Subcutaneous abdominal adipose tissue (tissue), 5 donors: ENCODE results near the gene MT1F.
A peak's percentile ranks its signal among the peaks of the same experiment; 100 is the strongest.

Experiments used
- H3K27ac ChIP-seq: one replicate; pipeline ENCODE4 v1.7.0; 2013; ENCODE audit warnings: low read depth, mild to moderate bottlenecking, inconsistent platforms, low read length, moderate library complexity
- H3K27me3 ChIP-seq, 5 donors: one replicate each; pipeline ENCODE4 v1.7.0; 2013; ENCODE audit warnings: low read length in 5 of 5, inconsistent platforms in 1 of 5; ENCODE audit not compliant: control insufficient read depth in 5 of 5, insufficient read depth in 4 of 5
- H3K36me3 ChIP-seq, 5 donors: one replicate each; pipeline ENCODE4 v1.7.0; 2013; ENCODE audit warnings: low read length in 5 of 5; ENCODE audit not compliant: control insufficient read depth in 5 of 5, insufficient read depth in 5 of 5
- H3K4me1 ChIP-seq, 5 donors: one replicate each; pipeline ENCODE4 v1.7.0; 2013; ENCODE audit warnings: low read length in 5 of 5, mild to moderate bottlenecking in 3 of 5, moderate library complexity in 1 of 5; ENCODE audit not compliant: control insufficient read depth in 5 of 5, insufficient read depth in 5 of 5
- H3K4me3 ChIP-seq, 5 donors: one replicate each; pipeline ENCODE4 v1.7.0; 2013; ENCODE audit warnings: low read length in 5 of 5, low read depth in 1 of 5
- H3K9ac ChIP-seq, 5 donors: one replicate each; pipeline ENCODE4 v1.7.0; 2013; ENCODE audit warnings: low read length in 5 of 5, mild to moderate bottlenecking in 4 of 5, moderate library complexity in 3 of 5
- H3K9me3 ChIP-seq, 5 donors: one replicate each; pipeline ENCODE4 v1.7.0; 2013; ENCODE audit warnings: low read length in 5 of 5; ENCODE audit not compliant: control insufficient read depth in 5 of 5
- donor health status: healthy.
- donor health status: healthy.
- donor health status: healthy.
- donor health status: healthy.
- donor health status: healthy.

The MT1F gene

DNA sequence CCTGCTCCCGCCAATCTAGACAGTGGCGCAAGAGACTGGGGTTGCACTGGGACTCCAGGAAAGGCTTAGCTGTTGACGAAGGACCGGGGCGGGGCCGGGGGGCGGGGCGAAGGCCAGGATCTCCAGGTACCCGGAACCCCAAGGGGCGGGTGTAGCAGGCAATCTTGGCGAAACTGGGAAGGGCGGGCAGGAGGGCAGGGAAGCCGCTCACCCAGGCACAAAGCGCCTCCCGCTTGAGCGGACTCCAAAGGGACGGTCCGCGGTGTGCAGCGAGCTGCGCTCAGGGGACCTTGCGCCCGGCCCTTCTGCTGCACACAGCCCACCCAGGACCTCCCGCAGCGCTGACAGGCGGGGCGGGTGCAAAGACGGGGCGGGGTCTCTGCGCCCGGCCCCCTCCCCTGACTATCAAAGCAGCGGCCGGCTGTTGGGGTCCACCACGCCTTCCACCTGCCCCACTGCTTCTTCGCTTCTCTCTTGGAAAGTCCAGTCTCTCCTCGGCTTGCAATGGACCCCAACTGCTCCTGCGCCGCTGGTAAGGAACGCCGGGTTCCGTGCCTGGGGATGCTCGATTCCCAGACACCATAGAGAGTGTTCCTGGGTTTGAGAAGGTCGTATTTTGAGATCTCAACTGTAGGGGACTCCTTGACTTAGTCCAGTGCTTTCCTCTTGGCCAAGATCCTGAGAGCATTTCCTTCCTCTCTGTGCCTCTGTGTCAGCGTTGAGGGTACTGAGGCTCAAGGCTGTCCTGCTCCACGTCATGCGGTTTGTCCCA, at the start of gene MT1F:
Gene MT1F, plus strand, starts transcription at position 405 of the 772 bp plus-strand sequence. Its CDS starts 100 bp downstream, at position 505.
- H3K4me3 ChIP-seq: peak within 1 kb of the TSS; percentile 59 to 71 (median 66)
- H3K27ac ChIP-seq: no peak within 1 kb of the TSS

DNA sequence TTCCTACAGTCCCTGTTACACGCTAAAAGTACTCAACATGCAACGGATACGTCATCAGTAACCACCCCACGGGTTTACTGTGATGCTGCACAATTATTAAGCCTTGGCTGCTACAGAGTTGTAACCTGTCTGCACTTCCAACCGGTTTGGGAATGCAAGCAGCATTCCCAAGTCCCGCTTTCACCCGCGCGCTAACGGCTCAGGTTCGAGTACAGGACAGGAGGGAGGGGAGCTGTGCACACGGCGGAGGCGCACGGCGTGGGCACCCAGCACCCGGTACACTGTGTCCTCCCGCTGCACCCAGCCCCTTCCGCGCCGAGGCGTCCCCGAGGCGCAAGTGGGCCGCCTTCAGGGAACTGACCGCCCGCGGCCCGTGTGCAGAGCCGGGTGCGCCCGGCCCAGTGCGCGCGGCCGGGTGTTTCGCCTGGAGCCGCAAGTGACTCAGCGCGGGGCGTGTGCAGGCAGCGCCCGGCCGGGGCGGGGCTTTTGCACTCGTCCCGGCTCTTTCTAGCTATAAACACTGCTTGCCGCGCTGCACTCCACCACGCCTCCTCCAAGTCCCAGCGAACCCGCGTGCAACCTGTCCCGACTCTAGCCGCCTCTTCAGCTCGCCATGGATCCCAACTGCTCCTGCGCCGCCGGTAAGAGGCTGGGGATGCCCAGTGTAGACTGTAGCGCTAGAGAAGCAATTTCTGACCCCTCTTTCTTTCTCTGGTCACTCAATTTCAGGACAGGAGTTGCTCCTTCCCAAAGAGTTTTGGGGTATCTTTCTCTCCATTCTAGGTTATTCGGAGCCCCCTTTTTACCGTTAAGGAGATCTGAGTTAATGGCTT, 49.5 kb upstream of the MT1F start, which contains the start of gene MT2A:
Gene MT2A, plus strand, starts transcription at position 542 of the 833 bp plus-strand sequence. Its CDS starts 72 bp downstream, at position 614.
- H3K9me3 ChIP-seq: no peaks in the 10 kb centered on the region
- H3K27ac ChIP-seq: peak within 1 kb of the TSS; percentile 99
- no peaks in the 10 kb centered on the region for H3K27me3 ChIP-seq
- no peaks in the 10 kb centered on the region for H3K36me3 ChIP-seq
- peak within 1 kb of the TSS; percentile 86 to 94 (median 90) for H3K9ac ChIP-seq
- peak within 1 kb of the TSS; percentile 87 to 97 (median 91) for H3K4me3 ChIP-seq
- H3K4me1 ChIP-seq: peaks cover 34 to 66% (median 54%) of the 10 kb centered on the region in 5 donors

More for the DNA sequence above, at the start of gene MT1F:
- H3K9me3 ChIP-seq: no peaks in the 10 kb centered on the region
- H3K4me1 ChIP-seq: peaks cover 5 to 29% (median 24%) of the 10 kb centered on the region in 5 donors
- peaks cover 2 to 8% (median 6%) of the 10 kb centered on the region in 5 donors for H3K27me3 ChIP-seq
- peak within 1 kb of the TSS in 3 of 5 donors; percentile 46 to 57 (median 48) for H3K9ac ChIP-seq
- H3K36me3 ChIP-seq: no peaks in the 10 kb centered on the region

DNA sequence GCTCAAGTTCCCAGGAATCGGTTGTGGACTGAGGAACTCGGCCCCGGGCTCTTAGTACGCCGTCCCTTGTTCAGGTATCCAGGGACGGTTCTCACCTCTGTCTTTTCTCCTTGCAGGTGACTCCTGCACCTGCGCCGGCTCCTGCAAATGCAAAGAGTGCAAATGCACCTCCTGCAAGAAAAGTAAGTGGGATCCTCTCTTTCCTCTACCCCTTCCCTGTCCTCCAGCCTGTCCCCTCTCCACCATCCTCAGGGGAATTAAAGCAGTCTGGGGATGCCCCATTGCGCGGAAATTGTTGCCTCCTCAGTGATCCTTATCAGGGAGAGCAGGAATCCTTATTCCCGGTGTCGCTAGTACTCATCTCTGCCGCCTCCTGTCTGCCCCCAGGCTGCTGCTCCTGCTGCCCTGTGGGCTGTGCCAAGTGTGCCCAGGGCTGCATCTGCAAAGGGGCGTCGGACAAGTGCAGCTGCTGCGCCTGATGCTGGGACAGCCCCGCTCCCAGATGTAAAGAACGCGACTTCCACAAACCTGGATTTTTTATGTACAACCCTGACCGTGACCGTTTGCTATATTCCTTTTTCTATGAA, 48.8 kb upstream of the MT1F start:
- no peaks in the 10 kb centered on the region for H3K36me3 ChIP-seq
- H3K9ac ChIP-seq: peak overlapping the region; percentile 73 to 94 (median 89)
- H3K4me3 ChIP-seq: peak overlapping the region; percentile 87 to 97 (median 91)
- H3K4me1 ChIP-seq: peaks cover 34 to 66% (median 54%) of the 10 kb centered on the region in 5 donors
- peak overlapping the region; percentile 99 for H3K27ac ChIP-seq
- H3K9me3 ChIP-seq: no peaks in the 10 kb centered on the region
- H3K27me3 ChIP-seq: no peaks in the 10 kb centered on the region

DNA sequence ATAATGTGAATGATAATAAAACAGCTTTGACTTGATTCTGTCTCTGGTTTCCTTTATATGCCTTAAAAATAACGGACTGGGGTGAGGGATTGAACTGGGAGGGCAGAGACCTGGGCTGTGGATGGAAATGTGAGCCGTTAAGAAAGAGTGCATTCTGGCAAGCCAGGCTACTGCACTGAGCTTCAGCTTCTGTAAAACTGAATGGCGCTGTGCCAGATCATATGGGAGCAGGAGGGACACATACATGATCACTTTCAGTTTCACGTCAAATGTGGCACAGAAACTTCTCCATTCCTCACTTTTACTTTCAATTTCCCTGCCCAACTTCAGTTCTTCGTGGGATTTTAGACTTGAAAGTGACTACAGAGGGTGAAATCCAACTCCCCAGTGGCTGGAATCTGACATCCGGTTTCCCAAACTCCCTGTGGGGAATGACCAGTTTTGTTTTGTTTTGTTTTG, 48.3 kb upstream of the MT1F start:
- no peaks in the 10 kb centered on the region for H3K27me3 ChIP-seq
- H3K36me3 ChIP-seq: no peaks in the 10 kb centered on the region
- peak overlapping the region; percentile 87 to 97 (median 91) for H3K4me3 ChIP-seq
- peak overlapping the region; percentile 99 for H3K27ac ChIP-seq
- H3K9ac ChIP-seq: peak overlapping the region; percentile 73 to 94 (median 89)
- no peaks in the 10 kb centered on the region for H3K9me3 ChIP-seq
- H3K4me1 ChIP-seq: peaks cover 34 to 66% (median 54%) of the 10 kb centered on the region in 5 donors

DNA sequence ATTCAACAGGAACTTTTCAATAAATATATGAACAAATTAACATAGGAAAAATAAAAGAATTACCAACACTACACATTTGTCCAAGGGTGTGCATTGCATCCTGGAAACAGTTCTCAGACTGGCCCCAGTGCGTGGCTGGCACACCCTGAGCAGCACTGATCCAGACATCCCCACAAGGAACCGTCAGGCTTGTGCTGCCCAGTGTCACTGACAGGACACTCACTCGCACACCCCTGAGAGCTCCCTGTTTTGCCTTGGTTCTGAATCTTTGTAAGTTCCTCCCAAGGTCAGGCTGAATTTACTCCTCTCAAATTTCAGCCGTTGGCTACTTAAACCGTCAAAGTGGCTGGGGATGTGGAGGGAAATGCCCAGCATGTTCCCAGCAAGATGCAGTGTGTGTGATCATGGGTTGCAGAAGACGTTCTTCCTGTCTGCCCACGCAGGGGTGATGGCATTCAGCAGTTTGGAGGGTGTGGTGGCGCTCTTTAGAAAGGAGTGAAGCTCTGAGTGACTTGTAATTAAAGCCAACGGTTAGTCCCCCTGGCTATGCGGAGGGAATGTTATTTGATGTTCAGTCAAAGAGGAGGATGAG, 47.6 kb upstream of the MT1F start:
- H3K9ac ChIP-seq: peak overlapping the region; percentile 14 to 94 (median 89)
- H3K4me1 ChIP-seq: peaks cover 34 to 66% (median 54%) of the 10 kb centered on the region in 5 donors
- no peaks in the 10 kb centered on the region for H3K27me3 ChIP-seq
- no peaks in the 10 kb centered on the region for H3K9me3 ChIP-seq
- peak overlapping the region; percentile 23 to 97 (median 91) for H3K4me3 ChIP-seq
- peak overlapping the region; percentile 99 for H3K27ac ChIP-seq
- H3K36me3 ChIP-seq: no peaks in the 10 kb centered on the region

DNA sequence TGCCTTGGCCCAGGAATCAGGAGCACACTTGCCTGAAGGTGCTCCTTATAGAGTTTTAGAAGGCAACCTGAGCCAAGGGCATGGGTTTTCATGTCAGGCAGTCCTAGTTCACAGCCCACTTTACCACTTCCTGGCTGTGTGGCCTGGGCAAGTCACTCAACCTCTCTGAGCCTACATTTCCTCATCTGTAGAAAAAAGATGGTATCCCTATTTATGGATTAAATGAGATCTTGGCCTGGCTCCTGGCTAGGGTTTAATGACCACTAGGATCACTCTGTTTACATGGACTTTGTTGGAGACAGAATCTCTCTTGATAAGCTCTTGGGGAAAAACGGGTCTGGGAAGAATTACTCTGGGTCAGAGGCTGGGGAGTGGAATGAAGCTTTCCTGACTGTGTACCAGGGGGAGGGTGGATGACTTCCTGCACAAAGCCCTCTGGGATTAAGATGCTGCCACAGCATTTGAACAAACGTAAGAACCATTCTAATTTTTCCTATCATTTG, 47.1 kb upstream of the MT1F start:
- peak overlapping the region; percentile 23 to 97 (median 91) for H3K4me3 ChIP-seq
- H3K9ac ChIP-seq: peak overlapping the region; percentile 14 to 94 (median 73)
- H3K4me1 ChIP-seq: peaks cover 34 to 65% (median 54%) of the 10 kb centered on the region in 5 donors
- no peaks in the 10 kb centered on the region for H3K27me3 ChIP-seq
- H3K9me3 ChIP-seq: no peaks in the 10 kb centered on the region
- H3K27ac ChIP-seq: peak overlapping the region; percentile 99
- no peaks in the 10 kb centered on the region for H3K36me3 ChIP-seq

DNA sequence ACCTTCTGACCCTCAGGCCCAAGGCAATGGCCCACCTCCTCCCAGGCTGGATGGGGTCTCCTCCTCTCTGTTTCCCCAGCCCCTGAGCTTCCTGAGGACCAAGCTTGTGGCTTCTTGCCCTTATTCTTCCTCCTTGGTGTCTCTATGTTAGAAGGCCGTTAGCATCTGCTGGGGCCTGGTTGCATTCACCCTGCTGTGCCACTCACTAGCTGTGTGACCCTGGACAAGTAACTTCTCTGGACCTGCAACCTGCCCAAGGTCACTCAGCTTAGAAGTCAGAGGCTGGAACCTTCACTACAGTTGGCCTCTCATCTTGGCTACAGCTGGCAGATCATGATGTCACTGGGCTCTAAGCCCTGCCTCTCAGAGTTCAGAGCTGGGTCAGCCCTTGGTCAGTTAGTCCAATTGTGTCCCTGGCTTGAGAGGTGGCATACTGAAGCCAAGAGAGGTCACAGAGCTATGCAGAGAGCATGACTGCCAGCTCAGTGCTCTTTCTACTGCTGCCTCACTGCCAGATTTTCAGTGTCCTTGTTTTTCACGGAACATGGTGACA, 46.4 kb upstream of the MT1F start:
- peak overlapping the region in 3 of 5 donors; percentile 6 to 38 (median 20) for H3K4me3 ChIP-seq
- peak overlapping the region; percentile 99 for H3K27ac ChIP-seq
- peak overlapping the region in 3 of 5 donors; percentile 29 to 93 (median 73) for H3K9ac ChIP-seq
- H3K9me3 ChIP-seq: no peaks in the 10 kb centered on the region
- H3K27me3 ChIP-seq: no peaks in the 10 kb centered on the region
- H3K4me1 ChIP-seq: peaks cover 29 to 58% (median 48%) of the 10 kb centered on the region in 5 donors
- no peaks in the 10 kb centered on the region for H3K36me3 ChIP-seq

DNA sequence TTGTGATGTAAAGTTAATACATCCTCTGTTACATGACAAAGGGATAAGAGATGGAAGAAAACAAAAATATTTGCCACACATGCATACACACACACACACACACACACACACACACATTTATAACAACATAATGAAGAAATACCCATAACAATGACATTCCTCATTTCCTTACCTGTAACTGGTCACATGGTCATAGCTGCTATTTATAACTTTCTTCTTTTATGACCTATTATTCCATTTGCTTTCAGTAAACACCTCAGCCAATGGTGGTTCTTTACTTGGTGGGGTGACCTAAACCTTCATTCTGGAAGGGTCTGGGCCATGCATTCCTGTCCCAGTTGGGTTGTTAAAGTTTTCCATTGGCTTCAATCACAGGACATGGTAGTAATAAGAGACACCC, 44.1 kb upstream of the MT1F start:
- Histone ChIP-seq H3K27me3 (no peaks in the 10 kb centered on the region), H3K4me1 (peaks cover 23 to 57% (median 49%) of the 10 kb centered on the region in 5 donors), H3K9ac (no peak overlapping the region), H3K9me3 (no peaks in the 10 kb centered on the region), H3K27ac (no peak overlapping the region), H3K4me3 (no peak overlapping the region), H3K36me3 (no peaks in the 10 kb centered on the region)

DNA sequence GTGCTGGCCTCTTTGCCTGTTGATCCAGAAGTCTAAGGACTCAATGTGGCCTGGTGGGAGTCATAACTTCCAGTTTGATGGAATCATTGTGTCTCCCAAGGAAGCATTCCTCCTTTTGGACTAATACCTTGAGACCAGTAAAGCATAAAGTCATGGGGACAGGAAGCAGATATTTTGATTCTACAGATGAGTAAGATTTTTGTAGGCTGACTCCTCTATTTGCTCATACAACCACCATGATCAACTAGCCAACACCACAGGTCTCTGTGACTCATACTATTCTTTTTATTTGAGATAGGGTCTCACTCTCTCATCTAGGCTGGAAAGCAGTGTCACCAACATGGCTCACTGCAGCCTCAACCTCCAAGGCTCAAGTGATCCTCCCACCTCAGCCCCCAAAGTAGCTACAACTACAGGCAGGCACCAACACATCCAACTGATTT, 43.2 kb upstream of the MT1F start:
- Histone ChIP-seq H3K27ac (no peak overlapping the region), H3K36me3 (no peaks in the 10 kb centered on the region), H3K4me1 (peaks cover 21 to 51% (median 40%) of the 10 kb centered on the region in 5 donors), H3K27me3 (no peaks in the 10 kb centered on the region), H3K4me3 (no peak overlapping the region), H3K9me3 (no peaks in the 10 kb centered on the region), H3K9ac (no peak overlapping the region)
